Measurements from ENCODE around the gene FOXE3. TPM values are rescaled to one million over a fixed set of nuclear protein-coding genes. Genes with fewer than 3 reads are reported as not detected.

Gene FOXE3
- total and polyA plus RNA-seq, 9 of the 15 experiments (the other 6 are each of a cell fraction or from before 2014, with no cell fraction given) = not detected

GRCh38 chr1:47424336-47424982 lies 8.4 kb downstream of the FOXE3 start (continued):
- TF ChIP-seq NFIX (CRISPR knock-in tag; IDR thresholded peaks at IDR 0.05; ENCODE audit: low read depth) (no peak), CREB1 (IDR thresholded peaks at IDR 0.05) (no peak), CREB1 (CRISPR knock-in tag; IDR thresholded peaks at IDR 0.05) (no peak), CBFB (CRISPR knock-in tag; IDR thresholded peaks at IDR 0.05) (no peak), THRAP3 (IDR thresholded peaks at IDR 0.05; ENCODE audit: borderline replicate concordance) (no peak), JUN (IDR thresholded peaks at IDR 0.05; ENCODE audit: borderline replicate concordance, low read depth, low read length) (peak; percentile 8; the same call in 1 of the 2 replicates), JUN (CRISPR knock-in tag; IDR thresholded peaks at IDR 0.05; ENCODE audit: borderline replicate concordance) (no peak), ZNF134 (CRISPR knock-in tag; conservative IDR thresholded peaks at IDR 0.05) (no peak), HDAC3 (IDR thresholded peaks at IDR 0.05; ENCODE audit: borderline replicate concordance, partially characterized antibody) (no peak), ZBTB2 (IDR thresholded peaks at IDR 0.05) (peak; percentile 26; the same call in 1 of the 2 replicates)
- TF ChIP-seq, protein P1, sequence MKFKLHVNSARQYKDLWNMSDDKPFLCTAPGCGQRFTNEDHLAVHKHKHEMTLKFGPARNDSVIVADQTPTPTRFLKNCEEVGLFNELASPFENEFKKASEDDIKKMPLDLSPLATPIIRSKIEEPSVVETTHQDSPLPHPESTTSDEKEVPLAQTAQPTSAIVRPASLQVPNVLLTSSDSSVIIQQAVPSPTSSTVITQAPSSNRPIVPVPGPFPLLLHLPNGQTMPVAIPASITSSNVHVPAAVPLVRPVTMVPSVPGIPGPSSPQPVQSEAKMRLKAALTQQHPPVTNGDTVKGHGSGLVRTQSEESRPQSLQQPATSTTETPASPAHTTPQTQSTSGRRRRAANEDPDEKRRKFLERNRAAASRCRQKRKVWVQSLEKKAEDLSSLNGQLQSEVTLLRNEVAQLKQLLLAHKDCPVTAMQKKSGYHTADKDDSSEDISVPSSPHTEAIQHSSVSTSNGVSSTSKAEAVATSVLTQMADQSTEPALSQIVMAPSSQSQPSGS (CRISPR knock-in tag; IDR thresholded peaks at IDR 0.05) = no peak
- TF ChIP-seq, protein P2, sequence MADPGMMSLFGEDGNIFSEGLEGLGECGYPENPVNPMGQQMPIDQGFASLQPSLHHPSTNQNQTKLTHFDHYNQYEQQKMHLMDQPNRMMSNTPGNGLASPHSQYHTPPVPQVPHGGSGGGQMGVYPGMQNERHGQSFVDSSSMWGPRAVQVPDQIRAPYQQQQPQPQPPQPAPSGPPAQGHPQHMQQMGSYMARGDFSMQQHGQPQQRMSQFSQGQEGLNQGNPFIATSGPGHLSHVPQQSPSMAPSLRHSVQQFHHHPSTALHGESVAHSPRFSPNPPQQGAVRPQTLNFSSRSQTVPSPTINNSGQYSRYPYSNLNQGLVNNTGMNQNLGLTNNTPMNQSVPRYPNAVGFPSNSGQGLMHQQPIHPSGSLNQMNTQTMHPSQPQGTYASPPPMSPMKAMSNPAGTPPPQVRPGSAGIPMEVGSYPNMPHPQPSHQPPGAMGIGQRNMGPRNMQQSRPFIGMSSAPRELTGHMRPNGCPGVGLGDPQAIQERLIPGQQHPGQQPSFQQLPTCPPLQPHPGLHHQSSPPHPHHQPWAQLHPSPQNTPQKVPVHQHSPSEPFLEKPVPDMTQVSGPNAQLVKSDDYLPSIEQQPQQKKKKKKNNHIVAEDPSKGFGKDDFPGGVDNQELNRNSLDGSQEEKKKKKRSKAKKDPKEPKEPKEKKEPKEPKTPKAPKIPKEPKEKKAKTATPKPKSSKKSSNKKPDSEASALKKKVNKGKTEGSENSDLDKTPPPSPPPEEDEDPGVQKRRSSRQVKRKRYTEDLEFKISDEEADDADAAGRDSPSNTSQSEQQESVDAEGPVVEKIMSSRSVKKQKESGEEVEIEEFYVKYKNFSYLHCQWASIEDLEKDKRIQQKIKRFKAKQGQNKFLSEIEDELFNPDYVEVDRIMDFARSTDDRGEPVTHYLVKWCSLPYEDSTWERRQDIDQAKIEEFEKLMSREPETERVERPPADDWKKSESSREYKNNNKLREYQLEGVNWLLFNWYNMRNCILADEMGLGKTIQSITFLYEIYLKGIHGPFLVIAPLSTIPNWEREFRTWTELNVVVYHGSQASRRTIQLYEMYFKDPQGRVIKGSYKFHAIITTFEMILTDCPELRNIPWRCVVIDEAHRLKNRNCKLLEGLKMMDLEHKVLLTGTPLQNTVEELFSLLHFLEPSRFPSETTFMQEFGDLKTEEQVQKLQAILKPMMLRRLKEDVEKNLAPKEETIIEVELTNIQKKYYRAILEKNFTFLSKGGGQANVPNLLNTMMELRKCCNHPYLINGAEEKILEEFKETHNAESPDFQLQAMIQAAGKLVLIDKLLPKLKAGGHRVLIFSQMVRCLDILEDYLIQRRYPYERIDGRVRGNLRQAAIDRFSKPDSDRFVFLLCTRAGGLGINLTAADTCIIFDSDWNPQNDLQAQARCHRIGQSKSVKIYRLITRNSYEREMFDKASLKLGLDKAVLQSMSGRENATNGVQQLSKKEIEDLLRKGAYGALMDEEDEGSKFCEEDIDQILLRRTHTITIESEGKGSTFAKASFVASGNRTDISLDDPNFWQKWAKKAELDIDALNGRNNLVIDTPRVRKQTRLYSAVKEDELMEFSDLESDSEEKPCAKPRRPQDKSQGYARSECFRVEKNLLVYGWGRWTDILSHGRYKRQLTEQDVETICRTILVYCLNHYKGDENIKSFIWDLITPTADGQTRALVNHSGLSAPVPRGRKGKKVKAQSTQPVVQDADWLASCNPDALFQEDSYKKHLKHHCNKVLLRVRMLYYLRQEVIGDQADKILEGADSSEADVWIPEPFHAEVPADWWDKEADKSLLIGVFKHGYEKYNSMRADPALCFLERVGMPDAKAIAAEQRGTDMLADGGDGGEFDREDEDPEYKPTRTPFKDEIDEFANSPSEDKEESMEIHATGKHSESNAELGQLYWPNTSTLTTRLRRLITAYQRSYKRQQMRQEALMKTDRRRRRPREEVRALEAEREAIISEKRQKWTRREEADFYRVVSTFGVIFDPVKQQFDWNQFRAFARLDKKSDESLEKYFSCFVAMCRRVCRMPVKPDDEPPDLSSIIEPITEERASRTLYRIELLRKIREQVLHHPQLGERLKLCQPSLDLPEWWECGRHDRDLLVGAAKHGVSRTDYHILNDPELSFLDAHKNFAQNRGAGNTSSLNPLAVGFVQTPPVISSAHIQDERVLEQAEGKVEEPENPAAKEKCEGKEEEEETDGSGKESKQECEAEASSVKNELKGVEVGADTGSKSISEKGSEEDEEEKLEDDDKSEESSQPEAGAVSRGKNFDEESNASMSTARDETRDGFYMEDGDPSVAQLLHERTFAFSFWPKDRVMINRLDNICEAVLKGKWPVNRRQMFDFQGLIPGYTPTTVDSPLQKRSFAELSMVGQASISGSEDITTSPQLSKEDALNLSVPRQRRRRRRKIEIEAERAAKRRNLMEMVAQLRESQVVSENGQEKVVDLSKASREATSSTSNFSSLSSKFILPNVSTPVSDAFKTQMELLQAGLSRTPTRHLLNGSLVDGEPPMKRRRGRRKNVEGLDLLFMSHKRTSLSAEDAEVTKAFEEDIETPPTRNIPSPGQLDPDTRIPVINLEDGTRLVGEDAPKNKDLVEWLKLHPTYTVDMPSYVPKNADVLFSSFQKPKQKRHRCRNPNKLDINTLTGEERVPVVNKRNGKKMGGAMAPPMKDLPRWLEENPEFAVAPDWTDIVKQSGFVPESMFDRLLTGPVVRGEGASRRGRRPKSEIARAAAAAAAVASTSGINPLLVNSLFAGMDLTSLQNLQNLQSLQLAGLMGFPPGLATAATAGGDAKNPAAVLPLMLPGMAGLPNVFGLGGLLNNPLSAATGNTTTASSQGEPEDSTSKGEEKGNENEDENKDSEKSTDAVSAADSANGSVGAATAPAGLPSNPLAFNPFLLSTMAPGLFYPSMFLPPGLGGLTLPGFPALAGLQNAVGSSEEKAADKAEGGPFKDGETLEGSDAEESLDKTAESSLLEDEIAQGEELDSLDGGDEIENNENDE (IDR thresholded peaks at IDR 0.05; ENCODE audit: low read depth, low read length) = no peak

All from K562 (cell line).